AG04449 (cell line): Measurements from ENCODE around the gene RUBCNL.
A peak's percentile ranks its signal among the peaks of the same experiment; 100 is the strongest.

Source experiments
- CTCF ChIA-PET: fragments of 350-600 bp; formaldehyde crosslinking; extraction: SDS; loops from one replicate; lab custom pipeline; 2021; ENCODE audit warnings: antibody characterized with exemption; lab: Yijun Ruan, JAX
- POLR2A ChIA-PET: fragments of 400-600, 350-600 bp; formaldehyde crosslinking; extraction: SDS; loops from one replicate; lab custom pipeline; 2020; ENCODE audit warnings: antibody characterized with exemption, inconsistent platforms; lab: Yijun Ruan, JAX
- DNase-seq: peaks from one replicate; pipeline ENCODE4 v3.0.0-alpha.2; 2010; ENCODE audit warnings: low read depth, low spot score
- H3K4me3 ChIP-seq: 2 replicates; pipeline ENCODE4 v1.5.1; 2011; ENCODE audit warnings: low read depth, mild to moderate bottlenecking, control low read depth, low read length
- TF ChIP-seq, protein P1 (sequence below): IDR thresholded peaks from one replicate; pipeline ENCODE4 v1.5.1; 2011; ENCODE audit warnings: mild to moderate bottlenecking, moderate library complexity, low read length, control low read depth, inconsistent platforms; ENCODE audit not compliant: insufficient read depth; ENCODE audit errors: missing control alignments

Gene RUBCNL

DNA sequence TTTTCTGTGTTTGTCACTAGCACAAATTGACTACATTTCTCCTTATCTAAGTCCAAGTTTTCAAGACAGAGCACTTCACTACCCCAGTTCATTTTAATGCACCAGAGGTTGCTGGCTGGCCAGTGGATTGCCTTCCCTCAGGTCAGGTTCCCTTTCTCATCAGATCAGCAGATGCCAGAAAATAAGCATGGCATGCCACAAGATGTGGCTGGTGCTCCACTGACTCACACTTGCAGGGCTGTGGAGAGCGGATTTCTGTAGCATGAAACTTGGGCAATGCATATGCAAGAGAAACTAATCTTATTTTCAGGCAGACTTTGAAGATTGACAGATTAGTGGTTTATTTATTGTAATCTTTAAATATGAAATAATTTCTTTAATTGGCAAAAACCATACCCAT is 79.5 kb downstream of the RUBCNL start:
- ChIA-PET CTCF (interaction anchor here (1.8 kb wide), 1 partner anchor 9 kb away, joined by 5 read pairs; no protein-coding TSS in a partner anchor), POLR2A (no interaction called here)
- TF ChIP-seq, protein P1, sequence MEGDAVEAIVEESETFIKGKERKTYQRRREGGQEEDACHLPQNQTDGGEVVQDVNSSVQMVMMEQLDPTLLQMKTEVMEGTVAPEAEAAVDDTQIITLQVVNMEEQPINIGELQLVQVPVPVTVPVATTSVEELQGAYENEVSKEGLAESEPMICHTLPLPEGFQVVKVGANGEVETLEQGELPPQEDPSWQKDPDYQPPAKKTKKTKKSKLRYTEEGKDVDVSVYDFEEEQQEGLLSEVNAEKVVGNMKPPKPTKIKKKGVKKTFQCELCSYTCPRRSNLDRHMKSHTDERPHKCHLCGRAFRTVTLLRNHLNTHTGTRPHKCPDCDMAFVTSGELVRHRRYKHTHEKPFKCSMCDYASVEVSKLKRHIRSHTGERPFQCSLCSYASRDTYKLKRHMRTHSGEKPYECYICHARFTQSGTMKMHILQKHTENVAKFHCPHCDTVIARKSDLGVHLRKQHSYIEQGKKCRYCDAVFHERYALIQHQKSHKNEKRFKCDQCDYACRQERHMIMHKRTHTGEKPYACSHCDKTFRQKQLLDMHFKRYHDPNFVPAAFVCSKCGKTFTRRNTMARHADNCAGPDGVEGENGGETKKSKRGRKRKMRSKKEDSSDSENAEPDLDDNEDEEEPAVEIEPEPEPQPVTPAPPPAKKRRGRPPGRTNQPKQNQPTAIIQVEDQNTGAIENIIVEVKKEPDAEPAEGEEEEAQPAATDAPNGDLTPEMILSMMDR, result no peak
- no peak for DNase-seq
- no peak overlapping the region for H3K4me3 ChIP-seq

DNA sequence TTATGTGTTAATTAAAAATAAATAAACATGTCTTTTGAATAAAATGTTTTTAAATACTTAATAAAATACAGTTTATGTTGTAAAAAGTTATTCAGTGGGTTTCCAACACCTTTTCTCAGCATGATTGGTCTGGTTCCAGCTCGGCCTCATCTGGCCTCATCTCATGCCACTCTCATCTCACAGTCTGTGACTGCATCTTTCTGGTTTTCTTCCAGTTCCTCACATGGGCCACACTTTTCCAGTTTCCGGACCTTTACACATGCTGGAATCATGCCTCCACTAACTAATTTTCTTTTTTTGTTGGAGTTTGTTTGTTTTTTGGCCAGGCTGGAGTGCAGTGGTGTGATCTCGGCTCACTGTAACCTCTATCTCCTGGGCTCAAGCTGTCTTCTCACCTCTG is 82.5 kb downstream of the RUBCNL start:
- TF ChIP-seq, protein P1, result no peak
- POLR2A ChIA-PET, result no interaction called here
- H3K4me3 ChIP-seq, result no peak overlapping the region
- no peak for DNase-seq
- CTCF ChIA-PET, result interaction anchor here (1.0 to 2.5 kb wide), 3 partner anchors 16 to 178 kb away, joined by 3 to 11 read pairs (median 5); no protein-coding TSS in a partner anchor

DNA sequence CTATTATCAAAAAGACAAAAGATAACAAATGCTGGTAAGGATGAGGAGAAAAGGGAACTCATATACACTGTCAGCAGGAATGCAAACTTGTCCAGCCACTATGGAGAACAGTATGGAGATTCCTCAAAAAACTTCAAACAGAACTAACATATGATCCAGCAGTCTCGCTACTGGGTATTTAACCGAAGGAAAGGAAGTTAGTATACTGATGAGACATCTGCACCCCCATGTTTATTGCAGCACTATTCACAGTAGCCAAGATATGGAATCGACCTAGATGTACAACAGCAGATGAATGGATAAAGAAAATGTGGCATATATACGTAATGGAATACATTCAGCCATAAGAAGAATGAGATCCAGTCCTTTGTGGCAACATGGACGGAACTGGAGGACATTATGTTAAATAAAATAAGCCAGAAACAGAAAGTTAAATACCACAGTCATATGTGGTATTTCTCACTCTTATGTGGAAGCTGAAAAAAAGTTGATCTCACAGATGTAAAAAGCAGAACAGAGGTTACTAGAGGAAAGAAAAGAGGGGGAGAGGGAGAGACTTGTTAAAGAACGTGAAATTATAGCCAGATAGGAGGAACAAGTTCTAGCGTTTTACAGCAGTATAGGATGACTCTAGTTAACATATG is 83.2 kb downstream of the RUBCNL start:
- H3K4me3 ChIP-seq, result no peak overlapping the region
- TF ChIP-seq, protein P1, result no peak
- ChIA-PET CTCF (interaction anchor here (1.0 to 2.5 kb wide), 3 partner anchors 17 to 177 kb away, joined by 3 to 11 read pairs (median 5); no protein-coding TSS in a partner anchor), POLR2A (no interaction called here)
- DNase-seq, result no peak

DNA sequence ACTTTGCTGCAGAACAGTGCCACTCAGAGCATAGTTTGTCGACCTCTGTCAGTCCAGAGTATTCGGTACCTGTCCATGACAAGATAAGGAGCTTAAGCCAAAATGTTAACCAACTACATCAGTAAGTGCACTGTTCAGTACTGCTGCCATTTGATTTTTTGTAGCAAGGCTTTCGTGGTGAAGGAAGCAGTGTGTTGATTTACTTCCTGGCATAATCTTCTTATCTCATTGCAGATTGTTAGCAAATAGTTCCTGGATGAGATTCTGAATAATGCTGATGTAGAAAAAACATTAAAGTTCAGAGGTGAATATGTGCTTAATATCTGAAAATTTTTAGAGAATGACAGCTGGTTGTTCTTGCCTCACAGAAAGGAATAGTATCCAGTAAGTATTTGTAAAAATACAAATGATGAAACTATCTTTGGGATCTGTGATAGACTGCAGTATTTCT is 89.7 kb downstream of the RUBCNL start:
- no peak for DNase-seq
- CTCF ChIA-PET, result interaction anchor here (0.7 to 4.3 kb wide), 3 partner anchors 9 to 287 kb away, joined by 3 to 22 read pairs (median 5); no protein-coding TSS in a partner anchor
- POLR2A ChIA-PET, result interaction anchor here (1.0 kb wide), 1 partner anchor 19 kb away, joined by 3 read pairs; no protein-coding TSS in a partner anchor
- no peak overlapping the region for H3K4me3 ChIP-seq
- TF ChIP-seq, protein P1, result no peak

DNA sequence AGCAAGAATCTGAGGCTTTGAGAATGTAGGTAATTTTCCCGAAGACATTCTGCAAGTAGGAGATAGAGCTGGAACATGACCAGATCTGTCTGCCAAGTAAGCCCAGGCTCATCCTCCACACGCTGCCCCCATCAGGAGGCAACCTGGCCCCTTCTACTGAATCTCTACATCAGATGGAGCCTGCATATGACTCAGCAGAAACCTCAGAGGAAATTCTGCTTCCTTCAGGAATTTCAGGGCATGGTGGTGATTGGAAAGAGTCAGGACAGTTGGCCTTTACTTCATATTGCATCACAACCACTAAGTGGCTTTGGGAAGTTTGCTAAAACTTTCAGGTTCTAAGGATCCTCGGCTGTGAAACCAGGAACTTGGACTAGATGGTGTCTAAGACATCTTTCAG is 90.1 kb downstream of the RUBCNL start:
- CTCF ChIA-PET, result interaction anchor here (1.7 to 4.3 kb wide), 2 partner anchors 8 to 25 kb away, joined by 5 to 22 read pairs; no protein-coding TSS in a partner anchor
- no peak overlapping the region for H3K4me3 ChIP-seq
- peak; percentile 83 for DNase-seq
- POLR2A ChIA-PET, result interaction anchor here (1.0 kb wide), 1 partner anchor 20 kb away, joined by 3 read pairs; no protein-coding TSS in a partner anchor
- TF ChIP-seq, protein P1, result peak; percentile 9

DNA sequence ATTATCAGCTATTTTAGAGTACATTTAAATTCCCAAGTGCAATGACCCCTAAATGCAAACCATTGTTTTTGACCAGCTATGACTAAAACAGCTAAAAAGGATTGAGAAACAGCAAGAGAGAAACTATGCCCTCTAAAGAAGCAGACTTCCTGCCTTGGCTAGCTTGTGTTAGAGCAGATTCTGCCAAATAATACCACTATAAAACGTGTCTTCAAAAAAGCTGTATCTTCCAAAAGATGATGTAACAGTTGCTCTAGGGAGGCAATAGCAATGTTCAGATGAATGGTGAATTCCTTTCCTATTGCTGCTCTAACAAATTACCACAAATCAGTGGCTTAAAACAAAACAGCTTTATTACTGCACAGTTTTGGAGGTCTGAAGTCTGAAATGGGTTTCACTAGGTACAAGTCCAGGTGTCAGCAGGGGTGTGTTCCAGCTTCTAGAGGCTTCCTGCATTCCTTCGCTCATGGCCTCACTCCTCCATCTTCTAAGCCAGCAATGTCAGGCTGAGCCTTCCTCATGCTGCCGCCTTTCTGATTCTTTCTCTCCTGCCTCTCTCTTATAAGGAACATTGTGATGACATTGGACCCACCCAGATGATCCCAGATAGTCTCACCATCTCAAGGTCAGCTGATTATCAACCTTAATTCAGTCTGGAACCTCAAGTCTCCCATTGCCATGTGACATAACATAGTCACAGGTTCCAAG is 90.8 kb downstream of the RUBCNL start:
- no peak overlapping the region for H3K4me3 ChIP-seq
- DNase-seq, result peak; percentile 94
- ChIA-PET POLR2A (interaction anchor here (1.0 kb wide), 1 partner anchor 21 kb away, joined by 3 read pairs; no protein-coding TSS in a partner anchor), CTCF (interaction anchor here (1.1 to 4.3 kb wide), 3 partner anchors 10 to 25 kb away, joined by 3 to 22 read pairs (median 5); no protein-coding TSS in a partner anchor)
- TF ChIP-seq, protein P1, result no peak
